ENCODE data around the gene FAR1. TPM values are rescaled to one million over a fixed set of nuclear protein-coding genes. Genes with fewer than 3 reads are reported as not detected.
"Not testable (repeated sequence)": the region's sequence is repeated elsewhere in the genome, so short reads cannot be mapped to it uniquely, and the experiment has no call there.

The FAR1 gene
- total RNA-seq, 4 donors from 2014 or later = 9.8 to 29.0 (median 16.4) TPM

- Histone ChIP-seq H3K36me3 (no peaks in the 10 kb centered on the region), H3K27ac (no peak overlapping the region), H3K27me3 (no peaks in the 10 kb centered on the region), H3K9me3 (no peaks in the 10 kb centered on the region), H3K4me3 (no peak overlapping the region), H3K4me1 (no peaks in the 10 kb centered on the region)
- DNase-seq (ENCODE audit: low spot score in 2 of 2) = no peak
- WGBS = 82% methylated on average over 4 of the region's 4 CpGs
- TF ChIP-seq CTCF (IDR thresholded peaks at IDR 0.05) (no peak), POLR2A (IDR thresholded peaks at IDR 0.05) (no peak), EP300 (IDR thresholded peaks at IDR 0.05) (no peak), POLR2AphosphoS5 (IDR thresholded peaks at IDR 0.05) (no peak)
Measured at GRCh38 chr11:13649619-13650018, 18.8 kb upstream of the FAR1 start.

GRCh38 chr11:13651515-13651914 is 17.0 kb upstream of the FAR1 start:
- not testable (repeated sequence) for H3K27ac ChIP-seq; H3K9me3 ChIP-seq; H3K4me3 ChIP-seq; H3K27me3 ChIP-seq; H3K36me3 ChIP-seq; H3K4me1 ChIP-seq; DNase-seq (ENCODE audit: low spot score in 2 of 2)
- 84% methylated on average over 5 of the region's 6 CpGs for WGBS

DNA sequence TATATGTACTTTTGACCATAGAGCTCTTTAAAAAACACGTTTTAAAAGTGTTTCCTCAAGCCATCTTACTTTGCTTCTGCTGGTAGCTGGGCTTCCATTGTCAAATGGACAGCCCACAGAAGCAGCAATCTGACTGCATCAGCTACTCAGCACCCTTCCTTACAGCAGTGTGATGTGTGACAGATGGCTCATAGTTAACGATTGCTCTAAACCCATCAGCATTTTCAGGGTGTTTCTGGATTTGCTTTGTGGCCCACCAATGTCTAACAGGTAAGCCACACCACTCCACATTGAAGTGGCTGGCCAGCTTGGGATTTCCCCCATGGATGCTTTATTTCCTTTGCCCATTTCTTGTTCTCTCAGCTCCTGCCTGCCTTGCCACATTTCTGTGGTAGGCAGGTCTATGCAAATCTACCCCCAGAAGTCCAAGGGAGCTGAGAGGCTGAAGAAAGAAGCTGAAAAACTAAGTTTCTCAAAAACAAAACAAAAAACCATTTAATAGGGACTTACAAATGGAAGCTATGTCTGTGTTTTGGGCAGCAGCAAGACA is 7.3 kb upstream of the FAR1 start:
- no peak overlapping the region for H3K27ac ChIP-seq
- DNase-seq (ENCODE audit: low spot score in 2 of 2) = no peak
- H3K9me3 ChIP-seq = peaks cover 8% of the 10 kb centered on the region
- WGBS = 44% methylated on average over 2 of the region's 2 CpGs
- H3K36me3 ChIP-seq = no peaks in the 10 kb centered on the region
- no peak overlapping the region for H3K4me3 ChIP-seq
- TF ChIP-seq POLR2A (IDR thresholded peaks at IDR 0.05) = no peak
- TF ChIP-seq CTCF (IDR thresholded peaks at IDR 0.05) = no peak
- TF ChIP-seq EP300 (IDR thresholded peaks at IDR 0.05) = no peak
- TF ChIP-seq POLR2AphosphoS5 (IDR thresholded peaks at IDR 0.05) = no peak
- H3K27me3 ChIP-seq = no peaks in the 10 kb centered on the region
- H3K4me1 ChIP-seq = no peaks in the 10 kb centered on the region

GRCh38 chr11:13663631-13664071 is 4.8 kb upstream of the FAR1 start:
- TF ChIP-seq POLR2A (IDR thresholded peaks at IDR 0.05) (no peak), POLR2AphosphoS5 (IDR thresholded peaks at IDR 0.05) (no peak), EP300 (IDR thresholded peaks at IDR 0.05) (no peak), CTCF (IDR thresholded peaks at IDR 0.05) (no peak)
- Histone ChIP-seq H3K36me3 (no peaks in the 10 kb centered on the region), H3K4me1 (peaks cover 9% of the 10 kb centered on the region), H3K27ac (no peak overlapping the region), H3K4me3 (no peak overlapping the region), H3K27me3 (no peaks in the 10 kb centered on the region), H3K9me3 (peaks cover 8% of the 10 kb centered on the region)
- DNase-seq (ENCODE audit: low spot score in 2 of 2) = no peak
- 71% methylated on average over 1 of the region's 1 CpG for WGBS

GRCh38 chr11:13664351-13664750 is 4.1 kb upstream of the FAR1 start:
- TF ChIP-seq POLR2A (IDR thresholded peaks at IDR 0.05) (no peak), CTCF (IDR thresholded peaks at IDR 0.05) (no peak), EP300 (IDR thresholded peaks at IDR 0.05) (no peak), POLR2AphosphoS5 (IDR thresholded peaks at IDR 0.05) (no peak)
- DNase-seq (ENCODE audit: low spot score in 2 of 2) = no peak
- Histone ChIP-seq H3K36me3 (no peaks in the 10 kb centered on the region), H3K27ac (no peak overlapping the region), H3K27me3 (no peaks in the 10 kb centered on the region), H3K9me3 (peaks cover 6% of the 10 kb centered on the region), H3K4me3 (no peak overlapping the region), H3K4me1 (peaks cover 12% of the 10 kb centered on the region)
- WGBS = 86% methylated on average over 1 of the region's 1 CpG

- no peaks in the 10 kb centered on the region for H3K36me3 ChIP-seq
- TF ChIP-seq POLR2AphosphoS5 (IDR thresholded peaks at IDR 0.05) = no peak
- TF ChIP-seq CTCF (IDR thresholded peaks at IDR 0.05) = no peak
- TF ChIP-seq POLR2A (IDR thresholded peaks at IDR 0.05) = no peak
- TF ChIP-seq EP300 (IDR thresholded peaks at IDR 0.05) = no peak
- no peak overlapping the region for H3K27ac ChIP-seq
- H3K4me3 ChIP-seq = no peak overlapping the region
- no peak for DNase-seq (ENCODE audit: low spot score in 2 of 2)
- H3K9me3 ChIP-seq = no peaks in the 10 kb centered on the region
- H3K4me1 ChIP-seq = peaks cover 27% of the 10 kb centered on the region
- no peaks in the 10 kb centered on the region for H3K27me3 ChIP-seq
Measured at GRCh38 chr11:13666708-13667107, 1.8 kb upstream of the FAR1 start.
